HG03442 (cell line): ENCODE data around the gene ATIC.

Experiments
- ATAC-seq: cut with Tn5 transposase; IDR thresholded peaks from one replicate; pipeline ENCODE4 v1.9.1; 2021; ENCODE audit warnings: mild to moderate bottlenecking, moderate library complexity; ENCODE audit not compliant: unreplicated experiment

ATIC gene

DNA sequence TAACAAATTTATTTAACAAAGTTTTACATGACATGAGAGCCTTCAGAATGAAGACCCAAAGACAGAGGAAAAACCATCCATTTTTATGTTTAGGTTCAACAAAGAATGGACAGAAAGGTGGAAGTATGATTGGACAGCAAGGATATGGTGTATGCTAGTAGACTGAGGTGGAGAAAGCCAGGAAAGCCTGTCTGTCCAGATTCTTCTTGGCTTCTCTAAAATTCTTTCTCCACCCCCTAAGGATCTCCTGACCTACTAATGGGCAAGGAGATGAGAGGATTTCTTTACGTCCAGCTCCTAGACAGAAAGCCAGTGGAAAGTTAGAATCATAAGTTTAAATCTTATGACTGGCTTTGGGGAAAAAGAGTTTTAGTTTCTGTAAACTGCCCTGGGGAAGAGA lies 3.0 kb downstream of the ATIC start:
- ATAC-seq, result no peak

GRCh38 chr2:215315301-215315700 lies 3.4 kb downstream of the ATIC start:
- no peak for ATAC-seq

DNA sequence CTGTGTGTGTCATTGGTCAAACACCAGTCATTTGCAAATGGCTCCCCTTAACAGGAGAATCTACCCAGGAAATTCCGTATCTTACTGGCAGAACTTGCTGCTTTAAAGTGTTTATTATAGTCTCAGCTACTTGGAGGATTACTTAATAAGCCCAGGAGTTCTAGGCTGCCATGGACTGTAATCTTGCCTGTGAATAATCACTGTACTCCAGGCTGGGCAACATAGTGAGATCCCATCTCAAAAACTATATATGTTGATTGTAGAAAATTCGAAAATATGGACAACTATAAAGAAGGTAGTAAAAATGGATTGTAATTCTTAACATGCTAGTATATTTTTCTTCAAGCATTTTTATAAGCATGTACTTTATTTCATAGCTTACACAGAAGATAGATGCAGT lies 4.5 kb downstream of the ATIC start:
- ATAC-seq, result no peak

DNA sequence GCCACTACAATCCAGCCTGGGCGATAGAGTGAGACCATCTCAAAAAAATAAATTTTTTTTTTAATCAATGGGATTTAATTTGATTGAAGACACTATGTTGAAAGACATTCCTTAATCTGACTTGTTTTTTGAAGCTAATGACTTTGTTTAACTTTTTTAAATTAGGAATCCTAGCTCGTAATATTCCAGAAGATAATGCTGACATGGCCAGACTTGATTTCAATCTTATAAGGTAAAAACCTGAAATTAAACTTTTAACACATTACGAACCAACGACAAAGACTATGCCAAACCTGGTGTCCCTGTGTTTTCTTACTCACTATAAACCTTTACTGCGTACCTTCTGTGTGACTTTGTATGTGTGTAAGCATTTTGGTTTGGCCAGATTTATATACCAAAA lies 7.6 kb downstream of the ATIC start:
- ATAC-seq, result no peak

- no peak for ATAC-seq
These were observed 8.2 kb downstream of the ATIC start for GRCh38 chr2:215320102-215320501.

DNA sequence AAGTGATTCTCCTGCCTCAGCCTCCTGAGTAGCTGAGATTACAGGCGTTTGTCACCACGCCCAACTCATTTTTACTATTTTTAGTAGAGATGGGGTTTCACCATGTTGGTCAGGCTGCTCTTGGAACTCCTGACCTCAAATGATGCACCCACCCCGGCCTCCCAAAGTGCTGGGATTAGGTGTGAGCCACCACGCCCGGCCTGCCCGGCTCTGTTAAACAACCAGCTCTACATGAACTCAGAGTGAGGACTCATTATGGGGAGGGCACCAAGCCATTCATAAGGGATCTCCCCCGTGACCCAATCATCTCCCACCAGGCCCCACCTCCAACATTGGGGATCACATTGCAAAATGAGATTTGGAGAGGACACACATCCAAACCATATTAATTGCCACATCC lies 8.8 kb downstream of the ATIC start:
- ATAC-seq, result no peak

- ATAC-seq, result no peak
These were observed 13.0 kb downstream of the ATIC start for GRCh38 chr2:215324811-215325210.

GRCh38 chr2:215328066-215328465 lies 16.2 kb downstream of the ATIC start:
- no peak for ATAC-seq

DNA sequence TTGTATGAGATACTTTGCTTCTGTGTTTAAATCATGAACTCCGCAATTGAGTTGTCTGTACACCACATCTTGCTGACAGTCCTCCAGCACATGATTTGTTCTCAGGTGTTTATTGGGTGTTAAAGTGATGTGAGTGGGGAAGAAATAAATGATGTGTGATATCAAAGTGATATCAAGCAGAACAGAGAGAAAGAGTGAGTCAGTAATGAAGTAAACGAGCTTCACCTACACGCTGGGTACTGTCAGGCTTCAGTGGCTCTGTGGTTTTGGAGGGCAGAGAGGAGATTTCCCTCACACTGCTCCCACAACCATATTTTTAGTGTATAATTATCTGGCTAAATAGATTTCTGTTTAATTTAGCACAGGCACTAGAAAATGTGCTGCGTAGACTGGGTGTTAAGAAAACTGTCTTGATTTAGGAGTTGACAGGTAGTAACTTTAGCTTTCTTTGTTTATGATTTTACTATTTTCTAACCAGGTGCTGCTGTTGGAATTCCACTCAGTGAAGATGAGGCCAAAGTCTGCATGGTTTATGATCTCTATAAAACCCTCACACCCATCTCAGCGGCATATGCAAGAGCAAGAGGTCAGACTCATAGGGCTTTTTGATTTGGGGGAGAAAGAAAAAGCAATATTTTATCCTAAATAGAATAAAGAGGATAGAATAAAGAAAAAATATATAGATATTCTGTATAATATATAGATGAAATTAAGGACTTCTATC lies 21.2 kb downstream of the ATIC start:
- peak; percentile 90 for ATAC-seq

DNA sequence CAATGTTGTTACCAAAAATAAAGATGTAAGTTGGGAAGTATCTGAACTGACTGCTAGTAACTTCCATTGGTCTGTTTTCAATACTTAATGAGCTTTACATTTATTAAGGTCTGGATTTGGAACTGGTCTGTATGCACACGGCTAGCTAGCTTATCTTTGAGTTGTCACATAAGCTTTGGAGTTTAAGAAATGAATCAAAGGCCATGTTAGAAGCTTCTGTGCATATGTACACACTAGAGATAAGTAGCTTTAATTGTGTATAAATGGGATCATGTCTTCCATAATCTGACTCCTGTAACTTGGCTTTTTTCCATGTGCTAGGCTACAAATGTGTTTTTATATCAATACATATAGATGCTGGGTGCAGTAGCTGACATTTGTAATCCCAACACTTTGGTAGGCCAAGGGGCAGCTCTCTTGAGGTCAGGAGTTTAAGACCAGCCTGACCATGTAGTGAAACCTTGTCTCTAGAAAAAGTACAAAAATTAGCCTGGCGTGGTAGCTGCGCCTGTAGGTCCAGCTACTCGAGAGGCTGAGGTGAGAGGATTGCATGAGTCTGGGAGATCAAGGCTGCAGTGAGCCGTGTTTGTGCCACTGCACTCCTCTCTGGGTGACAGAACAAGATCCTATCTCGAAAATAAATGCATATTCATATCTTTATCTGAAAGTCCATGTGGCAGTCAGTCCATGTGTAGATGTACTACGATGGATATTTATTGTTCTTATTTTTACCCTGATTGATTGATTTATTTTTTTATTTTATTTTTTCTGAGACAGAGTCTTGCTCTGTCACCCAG lies 27.2 kb downstream of the ATIC start:
- ATAC-seq, result no peak

DNA sequence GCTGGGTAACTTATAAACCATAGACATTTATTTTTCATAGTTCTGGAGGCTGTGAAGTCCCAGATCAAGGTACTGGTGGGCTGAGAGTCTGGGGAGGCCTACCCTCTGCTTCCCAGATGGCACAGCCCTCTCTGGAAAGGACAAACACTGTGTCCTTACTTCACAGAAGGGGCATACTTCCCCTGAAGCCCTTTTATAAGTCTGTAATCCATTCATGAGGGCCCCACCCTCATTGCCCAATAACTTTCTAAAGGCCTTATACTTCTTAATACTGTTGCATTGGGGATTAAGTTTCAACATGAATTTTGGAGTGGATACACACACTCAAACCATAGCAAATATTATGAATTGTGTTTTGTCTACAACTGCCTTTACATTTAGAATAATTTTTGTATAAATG lies 36.0 kb downstream of the ATIC start:
- no peak for ATAC-seq

- no peak for ATAC-seq
These were observed 40.7 kb downstream of the ATIC start for GRCh38 chr2:215352602-215353001.

DNA sequence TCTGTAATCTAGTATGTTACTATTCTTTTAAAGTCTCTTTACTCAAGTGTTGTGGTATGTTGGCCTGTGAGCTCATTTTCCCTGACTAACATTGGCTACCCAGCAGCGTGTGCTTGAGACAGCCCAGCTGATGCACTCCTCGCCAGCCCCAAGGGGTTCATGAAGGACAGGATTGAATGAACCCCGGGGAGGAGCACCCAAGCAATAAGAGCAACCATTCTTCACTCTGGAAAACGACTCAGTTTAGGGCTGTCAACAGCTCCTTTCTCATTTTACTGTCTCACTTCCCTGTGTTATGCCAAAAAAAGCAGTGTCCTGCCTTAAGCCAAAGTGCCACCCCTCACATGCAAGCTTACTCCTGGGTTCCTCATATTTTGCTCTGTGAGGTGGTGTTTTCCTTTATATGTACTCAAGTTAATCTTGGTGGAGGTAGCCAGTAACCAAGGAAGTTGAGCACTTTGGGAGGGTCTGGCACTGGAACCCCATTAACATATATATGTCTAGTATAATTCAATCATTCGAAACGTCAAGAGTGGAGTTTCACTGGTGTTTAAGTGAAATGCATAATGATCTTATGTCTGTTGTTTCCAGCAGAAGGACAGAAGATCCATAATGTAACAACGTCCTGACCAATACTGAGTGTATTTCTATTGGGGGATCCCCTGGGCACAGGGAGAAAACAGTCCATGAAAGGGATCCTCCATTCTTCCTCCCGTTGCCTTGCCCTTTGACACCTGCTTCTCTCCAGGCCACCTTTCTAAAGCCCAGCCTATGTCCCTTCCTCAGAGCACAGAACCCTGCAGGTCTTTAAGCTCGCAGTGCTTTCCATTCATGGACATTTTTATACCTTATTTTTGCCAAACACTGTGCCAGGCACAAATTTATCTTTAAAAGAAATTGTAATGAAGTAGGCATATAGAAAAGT lies 43.2 kb downstream of the ATIC start:
- no peak for ATAC-seq

- no peak for ATAC-seq
These were observed 43.9 kb downstream of the ATIC start for GRCh38 chr2:215355801-215356200.

- ATAC-seq, result no peak
These were observed 44.6 kb downstream of the ATIC start for GRCh38 chr2:215356334-215356947.

- ATAC-seq, result no peak
These were observed 45.1 kb downstream of the ATIC start for GRCh38 chr2:215356948-215357461.

DNA sequence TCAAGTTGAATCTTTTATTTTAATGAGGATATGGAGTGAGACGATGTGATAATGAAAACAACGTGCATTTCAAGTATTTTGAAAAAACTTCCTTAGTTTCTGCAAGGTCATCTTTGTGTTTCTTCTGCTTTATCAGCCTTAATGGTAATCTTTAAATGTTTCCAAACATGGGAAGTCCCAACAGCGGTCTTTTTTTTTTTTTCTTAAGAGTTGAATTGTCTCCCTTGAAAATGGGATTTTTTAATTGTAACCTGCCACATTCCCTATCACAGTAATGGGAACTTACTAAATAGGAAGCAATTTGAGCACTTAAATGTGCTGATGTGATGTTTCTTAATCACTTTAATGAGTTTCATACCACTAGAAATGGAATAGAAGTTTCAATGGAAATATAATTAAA lies 45.8 kb downstream of the ATIC start:
- ATAC-seq, result no peak

DNA sequence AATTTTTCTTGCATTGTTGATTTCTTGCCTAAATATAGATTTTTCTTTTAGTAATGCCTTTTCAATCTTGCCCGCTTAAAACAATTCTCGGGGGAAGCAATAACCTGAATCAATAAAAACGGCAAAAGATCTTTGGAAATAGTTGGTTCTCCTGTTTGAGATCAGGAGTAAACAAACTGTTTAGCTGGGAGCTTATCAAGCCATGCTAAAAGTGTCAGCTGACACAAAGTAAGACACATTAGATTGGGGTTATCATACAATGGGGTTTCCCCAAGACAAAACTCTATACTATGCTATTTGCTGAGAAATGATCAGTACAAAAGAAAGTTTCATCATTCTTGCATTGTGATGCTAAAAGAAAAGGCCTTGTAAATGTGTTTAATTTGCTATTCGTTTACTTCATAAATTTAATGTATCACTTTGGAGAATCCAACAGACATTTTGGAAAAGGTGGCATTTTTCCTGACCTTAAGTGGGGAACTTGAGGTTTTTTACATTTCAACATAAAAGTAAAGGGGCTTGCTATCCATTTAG lies 46.5 kb downstream of the ATIC start:
- ATAC-seq, result no peak

- no peak for ATAC-seq
These were observed 47.2 kb downstream of the ATIC start for GRCh38 chr2:215358891-215359575.

DNA sequence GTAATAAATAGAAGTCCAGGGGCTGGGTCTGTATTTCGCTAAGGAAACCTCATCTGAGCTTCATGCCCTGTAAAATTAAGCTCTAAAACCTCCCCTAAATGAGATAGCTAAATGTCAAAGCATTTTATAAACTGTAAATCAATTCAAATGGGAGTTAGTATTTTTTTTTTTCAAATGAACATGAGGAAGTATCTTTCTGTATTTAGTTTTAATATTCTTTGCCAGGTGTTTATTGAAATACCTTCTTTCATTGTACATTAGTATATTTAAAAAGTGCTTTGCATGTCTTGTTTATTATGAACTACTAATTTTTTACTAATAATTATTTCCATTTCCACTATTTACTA lies 47.7 kb downstream of the ATIC start:
- no peak for ATAC-seq
